ENCODE data around the gene RHOT2.

Gene RHOT2

GRCh38 chr16:647173-647902, 20.6 kb upstream of the RHOT2 start:
- DNase-seq (ENCODE audit: low read depth in 2 of 2), result no peak

GRCh38 chr16:648071-648780, 19.7 kb upstream of the RHOT2 start:
- DNase-seq (ENCODE audit: low read depth in 2 of 2), result peak in 1 of 2 donors; percentile 40

DNA sequence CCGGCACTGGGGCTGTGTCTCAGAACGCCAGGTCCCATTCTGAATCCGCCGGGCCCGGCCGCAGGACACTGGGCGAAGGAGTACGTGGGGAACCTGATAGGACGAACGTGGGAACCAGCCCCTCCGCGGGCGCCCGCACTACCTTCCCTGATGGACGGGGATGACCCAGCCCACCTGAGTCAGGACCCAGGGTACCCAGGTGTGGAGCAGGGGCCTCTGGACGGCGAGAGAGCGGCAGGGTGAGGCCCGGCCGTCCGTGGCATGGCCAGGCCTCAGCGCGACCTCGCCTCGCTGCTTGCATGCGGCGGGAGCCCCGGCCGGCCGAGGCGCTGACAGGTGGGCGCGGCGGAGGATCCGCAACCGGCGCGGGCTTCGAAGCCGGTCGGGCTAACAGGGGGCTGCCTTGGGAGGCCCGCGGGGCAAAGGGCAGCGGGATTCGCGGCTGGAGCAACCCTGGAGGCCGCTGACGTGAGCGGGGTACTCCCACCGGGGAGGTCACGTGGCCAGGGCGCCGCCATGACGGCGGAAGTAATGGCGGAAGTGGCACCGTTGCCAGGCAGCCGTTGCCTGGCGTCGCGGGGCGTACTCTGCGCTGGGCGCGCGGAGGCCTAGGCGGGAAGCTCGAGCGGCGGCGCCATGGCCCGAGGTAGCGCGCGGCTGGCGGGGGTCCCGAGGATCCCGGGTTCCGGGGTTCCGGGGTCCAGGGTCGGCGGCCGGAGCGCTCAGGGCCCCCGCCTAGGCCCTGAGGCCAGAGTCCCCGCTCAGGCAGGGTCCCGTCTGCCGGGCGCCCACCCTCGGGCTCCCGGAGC, 18.9 kb upstream of the RHOT2 start, which contains the start of gene WDR90:
Gene WDR90 (plus strand): TSS at position 585 of the 809 bp plus-strand sequence. CDS start 52 bp downstream, at position 637.
- peak; percentile 88 to 93 for DNase-seq (ENCODE audit: low read depth in 2 of 2)

- peak in 1 of 2 donors; percentile 21 for DNase-seq (ENCODE audit: low read depth in 2 of 2)
Measured at GRCh38 chr16:649631-650030, 18.3 kb upstream of the RHOT2 start.

DNA sequence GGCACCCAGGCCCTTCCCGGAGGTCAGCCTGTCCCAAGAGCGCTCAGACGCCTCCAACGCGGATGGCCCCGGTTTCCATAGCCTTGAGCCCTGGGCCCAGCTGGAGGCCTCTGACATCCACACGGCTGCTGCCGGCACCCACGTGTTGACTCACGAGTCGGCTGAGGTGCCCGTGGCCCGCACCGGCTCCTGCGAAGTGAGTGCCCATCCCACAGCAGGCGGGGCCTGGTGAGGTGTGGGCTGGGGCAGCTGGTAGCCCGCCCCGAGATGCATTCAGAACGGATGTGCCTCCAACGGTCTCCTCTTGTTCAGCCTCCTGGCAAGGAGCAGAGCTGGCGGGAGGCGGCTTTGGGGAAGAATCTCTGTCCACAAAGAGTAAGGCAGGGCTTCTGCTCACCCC, 16.1 kb upstream of the RHOT2 start:
- no peak for DNase-seq (ENCODE audit: low read depth in 2 of 2)

- no peak for DNase-seq (ENCODE audit: low read depth in 2 of 2)
Measured at GRCh38 chr16:652454-653305, 15.3 kb upstream of the RHOT2 start.

GRCh38 chr16:654034-654433, 13.9 kb upstream of the RHOT2 start:
- DNase-seq (ENCODE audit: low read depth in 2 of 2), result no peak

DNA sequence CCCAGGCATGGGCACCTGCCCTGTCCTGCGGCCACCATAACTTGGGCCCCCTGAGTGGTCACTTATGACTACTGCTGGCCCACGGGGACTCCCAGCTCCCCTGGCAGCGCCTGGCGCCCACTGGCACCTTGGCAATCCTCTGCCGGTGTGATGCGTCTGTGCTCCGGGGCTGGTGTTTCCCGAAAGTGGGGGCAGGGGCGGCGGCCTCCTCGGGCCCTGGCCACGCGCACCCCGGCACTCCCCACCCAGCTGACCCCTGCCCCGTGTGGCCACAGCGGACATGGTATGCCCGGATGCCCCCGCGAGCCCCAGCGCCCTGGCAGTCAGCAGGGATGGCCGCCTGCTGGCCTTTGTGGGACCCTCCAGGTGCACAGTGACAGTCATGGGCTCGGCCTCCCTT, 10.4 kb upstream of the RHOT2 start:
- no peak for DNase-seq (ENCODE audit: low read depth in 2 of 2)

- no peak for DNase-seq (ENCODE audit: low read depth in 2 of 2)
Measured at GRCh38 chr16:658679-659571, 9.0 kb upstream of the RHOT2 start.

DNA sequence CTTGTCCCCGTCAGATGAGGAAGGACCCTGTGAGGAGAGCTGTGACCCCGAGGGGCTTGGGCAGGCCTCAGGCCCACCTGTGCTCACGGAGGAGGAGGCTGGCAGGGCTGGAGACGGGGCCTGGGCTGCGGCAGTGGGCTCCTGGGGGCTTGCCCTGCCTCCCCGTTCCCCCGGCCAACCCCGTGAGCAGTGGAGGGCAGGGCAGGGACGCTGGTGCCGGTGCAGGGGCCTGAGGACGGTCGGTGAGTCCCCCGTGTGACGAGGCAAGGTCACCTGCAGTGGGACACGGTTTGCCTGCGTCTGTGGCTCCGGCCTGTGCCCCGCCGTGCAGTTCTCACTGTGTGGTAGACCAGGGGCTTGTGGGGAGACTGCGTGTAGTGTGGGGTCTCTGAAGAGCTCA, 8.3 kb upstream of the RHOT2 start:
- DNase-seq (ENCODE audit: low read depth in 2 of 2), result no peak

DNA sequence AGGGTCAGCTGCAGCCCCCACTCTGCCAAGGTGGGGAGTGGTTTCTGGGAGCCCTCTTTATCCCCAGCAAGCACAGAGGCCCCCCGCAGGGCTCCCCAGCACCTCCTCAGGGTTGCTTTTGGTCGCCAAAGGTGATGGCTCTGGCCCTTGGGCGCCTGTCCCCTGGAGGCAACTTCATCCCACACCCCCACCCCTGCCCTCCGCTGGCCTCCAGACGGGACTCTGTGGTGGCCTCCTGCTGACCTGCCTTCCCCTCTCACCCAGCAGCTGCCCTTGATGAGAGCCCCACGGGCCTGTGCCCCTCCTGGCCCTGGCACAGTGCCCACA, 7.8 kb upstream of the RHOT2 start:
- DNase-seq (ENCODE audit: low read depth in 2 of 2), result no peak

- DNase-seq (ENCODE audit: low read depth in 2 of 2), result peak in 1 of 2 donors; percentile 65
Measured at GRCh38 chr16:660459-661183, 7.3 kb upstream of the RHOT2 start.

DNA sequence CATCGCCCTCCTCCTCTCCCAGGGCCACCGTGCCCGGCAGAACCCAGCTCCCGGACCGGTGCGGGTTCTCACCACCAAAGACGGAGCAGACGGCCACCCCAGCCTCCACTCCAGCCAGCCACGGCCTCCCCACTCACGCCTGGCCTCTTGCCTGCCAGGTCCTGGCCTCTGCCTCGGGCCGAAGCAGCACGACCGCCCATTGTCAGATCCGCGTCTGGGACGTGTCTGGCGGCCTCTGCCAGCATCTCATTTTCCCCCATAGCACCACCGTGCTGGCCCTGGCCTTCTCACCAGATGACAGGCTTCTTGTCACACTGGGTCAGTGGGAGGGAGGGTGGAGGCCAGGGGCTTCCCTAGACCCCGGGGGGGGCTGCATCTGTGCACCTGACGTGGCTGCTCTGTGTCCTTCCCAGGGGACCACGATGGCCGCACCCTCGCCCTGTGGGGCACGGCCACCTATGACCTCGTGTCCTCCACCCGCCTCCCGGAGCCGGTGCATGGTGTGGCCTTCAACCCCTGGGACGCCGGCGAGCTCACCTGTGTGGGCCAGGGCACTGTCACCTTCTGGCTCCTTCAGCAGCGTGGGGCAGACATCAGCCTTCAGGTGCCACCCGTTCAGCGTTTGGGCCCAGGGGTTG, 6.6 kb upstream of the RHOT2 start:
- no peak for DNase-seq (ENCODE audit: low read depth in 2 of 2)

GRCh38 chr16:662095-662494, 5.8 kb upstream of the RHOT2 start:
- DNase-seq (ENCODE audit: low read depth in 2 of 2), result no peak

DNA sequence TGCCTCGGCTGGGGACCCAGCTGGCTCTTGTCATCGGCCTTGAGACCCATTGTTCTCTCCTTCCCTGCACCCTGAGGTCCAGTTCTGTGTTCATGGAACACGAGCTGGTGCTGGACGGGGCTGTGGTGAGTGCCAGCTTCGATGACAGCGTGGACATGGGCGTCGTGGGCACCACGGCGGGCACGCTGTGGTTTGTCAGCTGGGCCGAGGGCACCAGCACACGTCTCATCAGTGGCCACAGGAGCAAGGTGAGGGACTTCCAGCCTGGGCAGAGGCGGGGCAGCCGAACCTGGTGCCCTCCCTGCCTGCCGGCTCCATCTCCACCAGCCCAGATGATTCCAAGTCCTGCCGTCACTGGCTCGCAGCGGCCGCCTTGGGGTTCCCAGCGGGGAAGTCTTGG, 5.3 kb upstream of the RHOT2 start:
- no peak for DNase-seq (ENCODE audit: low read depth in 2 of 2)

DNA sequence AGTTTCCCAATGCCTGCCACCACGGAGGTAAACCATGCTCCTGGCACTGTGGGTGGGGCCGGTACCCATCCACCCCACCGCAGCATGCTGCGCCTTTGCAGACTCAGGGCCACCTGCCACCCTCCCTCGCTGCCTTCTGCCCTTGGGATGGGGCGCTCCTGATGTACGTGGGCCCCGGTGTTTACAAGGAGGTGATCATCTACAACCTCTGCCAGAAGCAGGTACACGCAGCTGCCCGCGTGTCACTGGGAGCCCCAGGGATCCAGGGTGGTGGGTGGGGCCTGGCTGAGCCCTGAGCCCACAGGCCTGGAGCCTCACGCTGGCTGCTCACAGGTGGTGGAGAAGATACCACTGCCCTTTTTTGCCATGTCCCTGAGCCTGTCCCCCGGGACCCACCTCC, 1.4 kb upstream of the RHOT2 start:
- no peak for DNase-seq (ENCODE audit: low read depth in 2 of 2)

DNA sequence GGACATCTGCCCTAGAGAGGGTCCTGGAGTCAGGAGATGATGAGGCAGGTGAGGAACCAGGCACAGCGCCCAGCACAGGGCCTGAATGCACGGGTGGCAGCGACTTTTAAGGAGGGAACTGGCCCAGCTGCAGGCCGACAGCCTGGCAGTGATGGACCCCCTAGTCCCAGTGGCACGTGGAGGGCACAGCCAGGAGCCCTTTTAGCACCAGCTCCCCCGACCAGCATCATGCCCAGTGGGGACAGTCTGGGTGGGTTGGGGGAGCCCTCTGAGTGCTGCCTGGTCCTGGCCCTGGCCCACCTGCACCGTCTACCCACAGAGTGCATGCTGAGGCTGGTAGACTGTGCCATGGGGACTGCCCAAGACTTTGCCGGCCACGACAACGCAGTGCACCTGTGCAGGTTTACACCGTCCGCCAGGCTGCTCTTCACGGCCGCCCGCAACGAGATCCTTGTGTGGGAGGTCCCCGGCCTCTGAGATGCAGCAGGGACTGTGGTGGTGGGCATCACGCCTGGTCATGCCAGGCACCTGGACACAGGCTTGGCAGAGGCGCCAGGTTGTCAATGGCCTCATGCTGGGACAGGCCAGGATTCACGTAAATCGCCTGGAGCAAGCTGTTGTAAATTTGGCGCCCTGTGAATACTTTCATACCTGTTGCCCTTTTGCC, 686 bp upstream of the RHOT2 start:
- DNase-seq (ENCODE audit: low read depth in 2 of 2), result no peak

- DNase-seq (ENCODE audit: low read depth in 2 of 2), result no peak
Measured at GRCh38 chr16:668519-669171, 713 bp downstream of the RHOT2 start.
